GM12892 (cell line): Measurements from ENCODE around the gene TIMELESS.

Experiments
- POLR2A ChIP-seq: IDR thresholded peaks from 2 replicates; pipeline ENCODE4 v1.6.1; 2011; ENCODE audit warnings: low read depth, low read length, control low read depth
- POLR2AphosphoS5 ChIP-seq: IDR thresholded peaks from 2 replicates; pipeline ENCODE4 v1.6.1; 2011; ENCODE audit warnings: low read depth, low read length, control low read depth
- TAF1 ChIP-seq: IDR thresholded peaks from 2 replicates; pipeline ENCODE4 v1.6.1; 2011; ENCODE audit warnings: low read depth, mild to moderate bottlenecking, control low read depth, low read length, borderline replicate concordance

DNA sequence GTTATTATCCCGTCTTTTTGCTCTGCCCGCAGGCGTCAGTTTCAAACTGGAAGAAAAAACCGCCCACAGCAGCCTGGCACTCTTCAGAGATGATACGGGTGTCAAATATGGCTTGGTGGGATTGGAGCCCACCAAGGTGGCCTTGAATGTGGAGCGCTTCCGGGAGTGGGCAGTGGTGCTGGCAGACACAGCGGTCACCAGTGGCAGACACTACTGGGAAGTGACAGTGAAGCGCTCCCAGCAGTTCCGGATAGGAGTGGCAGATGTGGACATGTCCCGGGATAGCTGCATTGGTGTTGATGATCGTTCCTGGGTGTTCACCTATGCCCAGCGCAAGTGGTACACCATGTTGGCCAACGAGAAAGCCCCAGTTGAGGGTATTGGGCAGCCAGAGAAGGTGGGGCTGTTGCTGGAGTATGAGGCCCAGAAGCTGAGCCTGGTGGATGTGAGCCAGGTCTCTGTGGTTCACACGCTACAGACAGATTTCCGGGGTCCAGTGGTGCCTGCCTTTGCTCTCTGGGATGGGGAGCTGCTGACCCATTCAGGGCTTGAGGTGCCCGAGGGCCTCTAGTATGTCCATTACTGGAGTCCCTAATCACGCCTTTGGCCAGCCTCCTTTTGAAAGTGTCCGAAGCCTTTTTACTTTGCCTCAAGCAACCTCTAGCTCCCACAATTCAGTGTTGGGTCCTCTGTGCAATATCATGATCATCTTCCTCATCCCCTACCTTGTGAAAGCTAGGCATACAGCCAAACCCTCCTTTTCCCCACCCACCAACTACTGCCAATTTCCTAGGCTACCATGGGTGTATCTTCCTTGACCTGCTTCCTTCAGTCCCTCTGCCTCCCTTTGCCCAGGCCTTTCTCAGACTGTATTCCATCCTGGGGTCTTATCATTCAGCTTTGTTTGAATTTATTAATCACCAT lies 20.0 kb upstream of the TIMELESS start:
- no peak for TF ChIP-seq POLR2A
- no peak for TF ChIP-seq POLR2AphosphoS5
- no peak for TF ChIP-seq TAF1
